SKM-1 treated with dmso at 0.1 percent for 144 hours (cell line): ENCODE results near the gene PYM1.
"Not testable (repeated sequence)": the region's sequence is repeated elsewhere in the genome, so short reads cannot be mapped to it uniquely, and the experiment has no call there.

Experiments
- DNase-seq: peaks from one replicate; lab custom pipeline; 2025; ENCODE audit not compliant: unreplicated experiment; lab: John Stamatoyannopoulos, UW

PYM1 gene

DNA sequence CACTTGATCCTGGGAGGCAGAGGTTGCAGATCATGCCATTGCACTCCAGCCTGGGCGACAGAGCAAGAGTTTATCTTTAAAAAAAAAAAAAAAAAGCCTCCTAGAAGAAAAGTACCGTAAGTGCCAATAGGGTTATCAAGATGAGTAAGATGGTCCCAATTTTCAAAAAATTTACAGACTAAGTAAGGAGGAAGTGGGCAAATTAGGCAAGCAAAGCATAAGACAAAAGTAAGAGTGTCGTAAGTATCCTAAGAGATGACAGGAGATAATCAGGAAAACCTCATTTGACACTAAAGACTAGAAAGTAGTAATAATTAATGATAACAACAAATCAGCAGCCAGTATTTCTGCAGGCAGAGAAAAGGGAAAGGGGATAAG is 12.2 kb downstream of the PYM1 start:
- DNase-seq, result peak; percentile 5

GRCh38 chr12:55912908-55913307 is 14.8 kb downstream of the PYM1 start:
- no peak for DNase-seq

- DNase-seq, result no peak
Measured at GRCh38 chr12:55909513-55909884, 18.2 kb downstream of the PYM1 start.

DNA sequence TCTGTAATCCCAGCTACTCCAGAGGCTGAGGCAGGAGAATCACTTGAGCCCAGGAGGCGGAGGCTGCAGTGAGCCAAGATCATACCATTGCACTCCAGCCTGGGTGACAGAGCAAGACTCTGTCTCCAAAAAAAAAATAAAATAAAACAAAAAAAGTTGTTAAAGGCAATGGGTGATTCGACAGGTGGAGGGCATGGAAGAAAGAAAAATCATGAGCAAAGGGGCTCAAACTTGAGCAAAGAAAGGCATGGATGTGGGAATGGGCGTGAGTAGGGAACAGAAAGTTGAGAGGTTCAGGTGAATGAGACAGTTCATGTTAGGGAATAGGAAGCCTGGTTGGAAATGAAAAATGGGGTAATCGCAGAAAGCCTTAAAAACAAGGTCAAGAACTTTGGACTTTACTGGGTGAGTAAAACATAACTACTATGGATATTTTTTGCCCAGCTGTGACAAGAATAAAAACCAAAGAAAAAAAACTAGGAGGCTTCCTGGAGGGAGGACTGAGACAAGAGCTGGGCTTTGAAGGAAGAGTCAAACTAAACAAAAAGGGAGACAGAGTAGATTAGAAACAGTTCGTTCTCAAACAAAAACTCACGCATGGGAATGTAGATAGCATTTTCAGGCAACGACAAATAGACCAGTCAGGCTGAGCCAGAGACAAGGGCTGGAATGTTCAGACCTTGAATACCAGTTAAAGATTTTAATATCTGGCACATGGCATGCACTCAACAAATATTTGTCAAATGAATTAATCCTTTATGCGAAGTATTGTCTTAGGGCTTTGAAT is 18.8 kb downstream of the PYM1 start:
- DNase-seq, result no peak

DNA sequence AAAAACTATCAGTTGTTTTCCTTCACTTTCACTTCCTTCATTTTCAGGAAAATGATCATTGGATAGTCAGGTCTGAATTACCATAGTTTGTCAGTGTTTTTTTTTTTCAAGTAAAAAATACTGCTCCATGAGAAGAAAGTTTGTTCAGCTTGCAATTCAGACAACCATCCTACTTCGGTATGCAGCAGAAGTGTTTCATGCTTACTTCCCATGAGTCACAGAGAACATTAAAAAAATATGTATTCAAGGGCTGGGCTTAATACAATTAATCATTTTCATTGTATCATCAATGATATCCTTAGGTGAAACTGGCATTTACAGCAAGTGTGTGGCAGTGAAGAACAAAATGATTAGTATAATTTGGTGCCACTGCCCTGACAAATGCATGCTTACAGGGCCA is 21.6 kb downstream of the PYM1 start:
- no peak for DNase-seq

- DNase-seq, result no peak
Measured at GRCh38 chr12:55901881-55902490, 25.7 kb downstream of the PYM1 start.

GRCh38 chr12:55899082-55899481 is 28.6 kb downstream of the PYM1 start:
- DNase-seq, result no peak

GRCh38 chr12:55893723-55894122 is 34.0 kb downstream of the PYM1 start:
- DNase-seq, result no peak

- no peak for DNase-seq
Measured at GRCh38 chr12:55891310-55891709, 36.4 kb downstream of the PYM1 start.

DNA sequence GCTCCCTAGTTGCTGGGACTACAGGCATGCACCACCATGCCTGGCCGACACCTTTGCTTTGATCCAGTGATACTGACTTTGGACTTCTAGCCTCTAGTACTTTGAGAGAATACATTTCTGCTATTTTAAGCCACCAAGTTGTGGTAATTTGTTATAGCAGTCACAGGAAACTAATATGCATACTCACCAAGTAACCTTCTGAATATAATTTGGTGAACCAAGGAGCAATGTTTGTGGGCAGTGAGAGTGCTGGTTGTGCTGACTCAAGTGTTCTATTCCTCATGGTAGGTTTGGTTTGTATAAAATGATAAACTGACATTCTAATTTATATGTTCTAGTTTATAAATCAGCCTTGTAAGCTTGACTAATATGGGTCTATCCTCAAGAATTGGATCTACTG is 42.6 kb downstream of the PYM1 start:
- DNase-seq, result no peak

- no peak for DNase-seq
Measured at GRCh38 chr12:55877824-55878223, 49.9 kb downstream of the PYM1 start.

GRCh38 chr12:55875704-55876467 is 51.8 kb downstream of the PYM1 start:
- no peak for DNase-seq

DNA sequence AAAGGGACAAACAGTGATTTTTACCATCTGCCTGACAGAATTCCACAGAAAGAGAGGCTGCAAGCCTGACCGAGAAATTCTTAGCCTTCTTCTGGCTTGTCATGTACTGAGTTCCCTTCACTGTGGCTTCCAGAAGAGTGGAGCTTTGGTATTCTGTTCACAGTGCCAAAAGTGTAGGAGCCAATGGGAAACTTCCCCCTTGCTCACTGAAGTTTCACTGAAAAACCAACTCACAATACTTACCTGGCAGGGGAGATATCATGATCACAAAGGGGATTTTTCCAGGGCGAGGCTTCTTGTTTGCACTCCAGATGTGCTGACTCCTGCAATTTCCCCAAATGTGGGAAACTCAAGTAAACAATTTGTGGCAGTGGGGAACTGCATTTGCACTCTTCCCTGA is 53.3 kb downstream of the PYM1 start:
- DNase-seq, result no peak

DNA sequence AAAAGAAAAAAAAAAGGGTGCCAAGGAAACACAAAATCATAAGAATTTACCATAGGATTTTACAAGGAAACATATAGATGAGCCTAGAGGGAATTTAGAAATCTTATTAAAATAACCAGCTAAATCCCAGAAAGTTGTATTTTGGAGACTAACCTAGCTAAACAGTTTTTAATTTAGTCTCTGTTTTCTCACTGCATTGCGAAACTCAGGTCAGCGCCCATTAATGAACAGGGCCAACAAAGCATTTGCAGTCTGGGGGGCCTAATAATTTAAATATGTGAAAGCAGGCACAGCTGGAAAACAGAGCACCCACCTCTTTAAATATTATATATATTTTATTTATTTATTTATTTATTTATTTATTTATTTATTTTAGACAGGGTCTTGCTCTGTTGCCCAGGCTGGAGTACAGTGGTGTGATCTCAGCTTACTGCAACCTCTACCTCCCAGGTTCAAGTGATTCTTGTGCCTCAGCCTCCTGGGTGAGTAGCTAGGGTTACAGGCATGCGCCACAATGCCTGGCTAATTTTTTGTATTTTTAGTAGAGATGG is 61.2 kb downstream of the PYM1 start:
- DNase-seq, result not testable (repeated sequence)

DNA sequence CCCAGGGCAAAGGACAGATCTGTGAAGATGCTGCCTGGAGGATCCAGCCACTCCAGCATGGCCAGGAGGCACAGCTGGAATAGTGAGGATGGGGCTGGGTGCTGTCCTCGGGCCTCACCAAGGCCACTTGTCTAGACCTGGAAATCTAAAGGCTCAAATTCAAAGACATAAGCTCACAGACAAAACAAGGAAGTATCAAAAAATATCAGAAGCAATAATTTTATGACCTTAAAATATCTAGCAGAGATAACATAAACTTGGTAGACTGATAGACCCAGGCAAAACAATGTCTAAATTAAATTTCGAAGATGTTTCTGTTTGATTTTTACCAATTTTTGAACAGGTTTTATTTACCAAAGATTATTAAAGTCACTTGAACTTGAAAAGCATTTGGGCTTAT is 62.4 kb downstream of the PYM1 start:
- no peak for DNase-seq

DNA sequence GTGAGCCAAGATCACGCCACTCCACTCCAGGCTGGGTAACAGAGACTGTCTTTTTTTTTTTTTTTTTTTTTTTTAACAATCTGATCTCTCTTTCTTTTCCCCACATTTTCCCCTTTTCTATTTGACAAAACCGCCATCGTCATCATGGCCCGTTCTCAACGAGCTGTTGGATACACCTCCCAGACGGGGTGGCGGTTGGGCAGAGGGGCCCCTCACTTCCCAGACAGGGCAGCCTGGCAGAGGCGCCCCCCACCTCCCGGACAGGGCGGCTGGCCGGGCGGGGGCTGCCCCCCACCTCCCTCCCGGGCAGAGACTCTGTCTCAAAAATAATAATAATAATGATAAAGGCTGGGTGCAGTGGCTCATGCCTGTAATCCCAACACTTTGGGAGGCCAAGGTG is 64.8 kb downstream of the PYM1 start:
- not testable (repeated sequence) for DNase-seq

- no peak for DNase-seq
Measured at GRCh38 chr12:55862286-55862685, 65.4 kb downstream of the PYM1 start.

DNA sequence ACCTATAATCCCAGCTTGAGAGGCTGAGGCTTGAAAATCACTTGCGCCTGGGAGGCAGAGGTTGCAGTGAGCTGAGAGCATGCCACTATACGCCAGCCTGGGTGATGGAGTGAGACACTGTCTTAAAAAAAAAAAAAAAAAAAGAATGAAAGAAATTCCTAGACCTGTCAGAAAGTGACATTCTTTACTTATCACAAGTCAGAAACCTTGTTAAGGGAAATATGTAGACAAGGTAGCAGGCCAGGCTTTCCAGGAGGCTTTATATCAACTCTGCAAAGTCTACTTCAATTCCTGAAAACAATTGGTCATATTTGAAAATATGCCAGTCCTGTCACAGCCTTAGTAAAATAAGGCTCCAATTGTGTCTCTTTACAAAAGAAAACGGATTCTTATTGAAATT is 65.8 kb downstream of the PYM1 start:
- no peak for DNase-seq

DNA sequence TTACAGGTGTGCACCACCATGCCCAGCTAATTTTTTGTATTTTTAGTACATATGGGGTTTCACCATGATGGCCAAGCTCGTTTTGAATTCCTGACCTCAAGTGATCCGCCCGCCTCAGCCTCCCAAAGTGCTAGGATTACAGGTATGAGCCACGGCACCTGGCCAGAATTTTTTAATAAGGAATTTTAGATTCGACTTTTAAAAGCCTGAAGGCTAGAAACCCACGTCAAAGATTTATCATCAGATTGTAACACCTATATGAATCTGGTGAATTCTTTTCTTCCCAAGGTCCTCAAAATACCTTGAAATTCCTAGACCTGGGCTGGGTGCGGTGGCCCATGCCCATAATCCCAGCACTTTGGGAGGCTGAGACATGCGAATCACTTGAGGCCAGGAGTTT is 66.3 kb downstream of the PYM1 start:
- DNase-seq, result no peak

DNA sequence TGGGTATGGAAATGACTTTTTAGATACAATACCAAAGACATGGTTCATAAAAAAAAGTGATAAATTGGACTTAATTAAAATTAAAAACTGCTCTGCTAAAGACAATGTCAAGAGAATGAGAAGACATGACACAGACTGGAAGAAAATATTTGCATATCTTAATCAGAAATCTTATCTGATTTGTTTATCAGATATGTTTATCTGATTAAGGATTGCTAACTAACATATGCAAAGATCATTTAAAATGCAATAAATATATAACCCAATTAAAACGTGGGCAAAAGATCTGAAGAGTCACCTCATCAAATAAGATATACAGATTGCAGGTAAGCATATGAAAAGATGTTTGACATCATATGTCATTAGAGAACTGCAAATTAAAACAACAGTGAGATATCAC is 75.0 kb downstream of the PYM1 start:
- DNase-seq, result no peak
